ENCODE results near the gene DHCR7.

The DHCR7 gene

GRCh38 chr11:71472941-71473792 lies 25.0 kb upstream of the DHCR7 start:
- Mint-ChIP-seq H3K4me3 (no peak overlapping the region), H3K36me3 (peaks cover 55 to 70% of the 10 kb centered on the region in 2 donors), H3K9me3 (no peaks in the 10 kb centered on the region), H3K27ac (no peak overlapping the region), H3K27me3 (no peaks in the 10 kb centered on the region), H3K4me1 (peaks cover 10 to 11% of the 10 kb centered on the region in 2 donors)
- DNase-seq (no peak), ATAC-seq (replicated peaks) (no peak)

GRCh38 chr11:71472357-71472885 lies 24.2 kb upstream of the DHCR7 start:
- Mint-ChIP-seq H3K27ac (no peak overlapping the region), H3K36me3 (peaks cover 55 to 71% of the 10 kb centered on the region in 2 donors), H3K27me3 (no peaks in the 10 kb centered on the region), H3K9me3 (no peaks in the 10 kb centered on the region), H3K4me1 (peaks cover 10 to 11% of the 10 kb centered on the region in 2 donors), H3K4me3 (no peak overlapping the region)
- DNase-seq = no peak
- ATAC-seq (replicated peaks) = peak; percentile 42 to 43

DNA sequence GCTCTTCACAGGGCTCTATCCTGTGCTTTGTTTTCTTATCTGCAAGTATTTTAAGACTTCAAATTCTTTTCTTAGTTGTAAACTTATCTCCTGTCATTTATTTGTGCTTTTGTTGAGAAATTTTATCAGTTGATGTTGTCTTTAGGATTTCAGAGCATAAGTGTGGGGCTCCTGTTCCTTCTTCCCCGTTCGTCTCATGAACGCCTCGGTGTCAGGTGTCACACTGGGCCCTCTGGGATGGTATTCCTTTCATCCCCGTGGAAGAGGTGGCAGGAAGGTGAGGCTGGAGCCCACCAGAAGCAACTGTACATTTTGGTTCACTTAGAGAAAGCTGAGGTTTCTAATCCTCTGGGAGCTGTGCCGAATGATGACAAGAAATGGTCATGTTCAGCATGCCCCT lies 22.8 kb upstream of the DHCR7 start:
- Mint-ChIP-seq H3K4me1 (peaks cover 10 to 11% of the 10 kb centered on the region in 2 donors), H3K4me3 (no peak overlapping the region), H3K27ac (no peak overlapping the region), H3K9me3 (no peaks in the 10 kb centered on the region), H3K36me3 (peaks cover 58 to 73% of the 10 kb centered on the region in 2 donors), H3K27me3 (no peaks in the 10 kb centered on the region)
- ATAC-seq (replicated peaks) = no peak
- no peak for DNase-seq

GRCh38 chr11:71467164-71467563 lies 19.0 kb upstream of the DHCR7 start:
- Mint-ChIP-seq H3K36me3 (peaks cover 62 to 82% of the 10 kb centered on the region in 2 donors), H3K27me3 (no peaks in the 10 kb centered on the region), H3K4me1 (peaks cover 14 to 15% of the 10 kb centered on the region in 2 donors), H3K9me3 (no peaks in the 10 kb centered on the region), H3K27ac (no peak overlapping the region), H3K4me3 (no peak overlapping the region)
- no peak for ATAC-seq (replicated peaks)
- no peak for DNase-seq

DNA sequence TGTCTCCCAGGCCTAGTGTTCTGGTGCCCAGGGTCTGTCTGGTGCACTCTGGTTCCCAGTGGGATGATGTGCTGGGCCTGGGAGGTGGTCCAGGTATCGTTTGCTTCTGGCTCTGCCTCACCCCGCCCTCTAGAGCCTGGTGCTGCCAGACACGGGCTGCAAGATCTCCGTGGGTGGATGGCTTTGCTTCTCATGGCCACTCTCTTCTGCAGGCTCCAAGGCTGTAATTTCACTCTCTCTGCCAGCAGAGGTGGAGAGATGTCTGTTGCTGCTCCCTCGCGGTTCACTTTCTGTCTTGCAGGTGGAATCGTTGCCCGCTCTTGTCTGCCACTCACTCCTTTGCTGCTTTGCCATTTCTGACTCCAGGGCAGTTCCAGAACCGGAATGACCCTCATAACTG lies 18.2 kb upstream of the DHCR7 start:
- H3K4me1 Mint-ChIP-seq = peaks cover 12 to 14% of the 10 kb centered on the region in 2 donors
- H3K27me3 Mint-ChIP-seq = no peaks in the 10 kb centered on the region
- no peaks in the 10 kb centered on the region for H3K9me3 Mint-ChIP-seq
- peaks cover 62 to 85% of the 10 kb centered on the region in 2 donors for H3K36me3 Mint-ChIP-seq
- no peak overlapping the region for H3K27ac Mint-ChIP-seq
- no peak for ATAC-seq (replicated peaks)
- DNase-seq = no peak
- H3K4me3 Mint-ChIP-seq = no peak overlapping the region

DNA sequence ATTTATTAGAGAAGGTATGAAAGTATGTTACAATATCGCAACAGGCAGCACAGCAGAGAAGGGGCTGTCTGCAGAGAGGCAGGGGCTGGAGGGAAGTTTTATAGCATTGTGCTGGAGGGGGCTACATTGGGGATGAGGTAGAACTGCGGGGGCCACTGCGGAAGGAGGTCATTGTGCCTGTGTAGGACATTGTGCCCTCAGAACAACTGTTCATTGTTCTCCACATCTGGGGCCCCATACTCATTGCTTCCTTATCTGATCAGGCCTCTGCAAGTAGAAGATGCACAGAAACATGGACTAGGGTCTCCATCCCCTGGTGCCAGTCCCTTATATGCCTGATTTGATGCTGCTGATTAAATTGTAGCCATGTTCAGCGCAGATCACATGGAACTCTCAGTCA lies 16.9 kb upstream of the DHCR7 start:
- H3K4me1 Mint-ChIP-seq = peaks cover 12 to 16% of the 10 kb centered on the region in 2 donors
- H3K9me3 Mint-ChIP-seq = no peaks in the 10 kb centered on the region
- H3K4me3 Mint-ChIP-seq = no peak overlapping the region
- H3K27ac Mint-ChIP-seq = no peak overlapping the region
- peaks cover 68 to 95% of the 10 kb centered on the region in 2 donors for H3K36me3 Mint-ChIP-seq
- ATAC-seq (replicated peaks) = no peak
- H3K27me3 Mint-ChIP-seq = no peaks in the 10 kb centered on the region
- no peak for DNase-seq

DNA sequence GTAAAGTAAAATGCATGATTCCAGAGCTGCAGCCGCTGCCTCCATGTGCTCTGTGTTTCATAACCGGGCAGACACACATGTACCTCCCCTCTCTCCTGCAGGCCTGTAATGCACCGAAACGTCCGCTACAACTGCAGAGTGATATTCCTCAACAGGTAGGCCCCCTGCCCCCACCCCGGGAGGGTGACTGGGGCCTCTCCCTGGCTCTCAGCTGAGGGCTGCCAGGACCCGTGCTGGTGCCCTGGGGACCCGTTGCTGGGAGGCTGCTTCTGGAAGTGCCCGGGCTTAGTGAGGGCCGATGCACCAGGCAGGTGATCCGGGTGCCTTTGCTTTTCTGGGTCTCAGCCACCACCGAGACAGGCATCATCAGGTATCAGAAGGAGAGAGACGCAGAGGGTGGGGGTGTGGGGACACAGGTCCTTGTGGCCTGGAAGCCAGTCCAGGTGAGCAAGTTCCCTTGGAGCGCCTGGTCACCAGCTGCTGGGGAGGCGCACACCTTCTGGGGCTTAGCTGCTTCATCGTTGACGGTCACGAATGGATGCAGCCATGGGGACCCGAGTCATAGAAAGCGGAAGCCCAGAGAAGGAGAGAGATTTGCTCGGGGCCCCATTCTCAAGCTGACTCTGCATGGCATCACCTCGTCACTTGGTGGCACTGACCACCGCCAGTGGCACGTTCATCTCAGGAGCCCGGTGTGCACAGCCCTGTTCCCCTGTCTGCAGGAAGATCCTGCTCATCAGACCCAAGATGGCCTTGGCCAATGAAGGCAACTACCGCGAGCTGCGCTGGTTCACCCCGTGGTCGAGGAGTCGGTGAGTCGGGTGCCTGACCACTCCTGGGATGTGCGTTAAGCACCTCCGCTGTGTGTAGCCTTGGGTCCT lies 15.4 kb upstream of the DHCR7 start:
- H3K4me1 Mint-ChIP-seq = peaks cover 17 to 24% of the 10 kb centered on the region in 2 donors
- peak overlapping the region; percentile 38 for H3K27ac Mint-ChIP-seq
- H3K9me3 Mint-ChIP-seq = no peaks in the 10 kb centered on the region
- DNase-seq (no peak), ATAC-seq (replicated peaks) (no peak)
- no peaks in the 10 kb centered on the region for H3K27me3 Mint-ChIP-seq
- H3K36me3 Mint-ChIP-seq = peaks cover 70 to 90% of the 10 kb centered on the region in 2 donors
- no peak overlapping the region for H3K4me3 Mint-ChIP-seq

GRCh38 chr11:71462726-71463125 lies 14.5 kb upstream of the DHCR7 start:
- peaks cover 17 to 26% of the 10 kb centered on the region in 2 donors for H3K4me1 Mint-ChIP-seq
- no peak for ATAC-seq (replicated peaks)
- peak overlapping the region; percentile 1 for H3K27ac Mint-ChIP-seq
- H3K27me3 Mint-ChIP-seq = no peaks in the 10 kb centered on the region
- H3K36me3 Mint-ChIP-seq = peaks cover 69 to 89% of the 10 kb centered on the region in 2 donors
- H3K4me3 Mint-ChIP-seq = no peak overlapping the region
- H3K9me3 Mint-ChIP-seq = no peaks in the 10 kb centered on the region
- DNase-seq = no peak

DNA sequence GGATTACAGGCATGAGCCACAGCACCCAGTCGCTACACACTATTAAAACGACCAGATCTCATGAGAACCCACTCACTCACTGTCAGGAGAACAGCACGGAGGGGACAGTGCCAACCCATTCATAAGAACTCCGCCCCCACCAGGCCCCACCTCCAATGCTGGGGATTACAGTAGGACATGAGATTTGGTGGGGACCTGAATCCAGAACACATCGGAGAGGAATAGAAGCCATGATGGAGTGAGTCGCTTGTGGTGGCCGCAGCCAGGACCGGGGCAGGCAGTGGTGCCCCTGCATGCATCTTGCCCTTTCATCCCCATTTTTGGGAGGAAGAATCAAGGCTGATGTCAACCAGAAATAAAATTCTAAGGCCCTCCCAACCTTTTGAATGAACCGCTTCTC lies 13.5 kb upstream of the DHCR7 start:
- no peaks in the 10 kb centered on the region for H3K9me3 Mint-ChIP-seq
- H3K27ac Mint-ChIP-seq = no peak overlapping the region
- H3K4me3 Mint-ChIP-seq = no peak overlapping the region
- H3K36me3 Mint-ChIP-seq = peaks cover 62 to 89% of the 10 kb centered on the region in 2 donors
- peaks cover 17 to 28% of the 10 kb centered on the region in 2 donors for H3K4me1 Mint-ChIP-seq
- ATAC-seq (replicated peaks) (no peak), DNase-seq (no peak)
- no peaks in the 10 kb centered on the region for H3K27me3 Mint-ChIP-seq

- ATAC-seq (replicated peaks) (no peak), DNase-seq (no peak)
- Mint-ChIP-seq H3K9me3 (no peaks in the 10 kb centered on the region), H3K4me3 (no peak overlapping the region), H3K4me1 (peaks cover 21 to 30% of the 10 kb centered on the region in 2 donors), H3K27me3 (no peaks in the 10 kb centered on the region), H3K36me3 (peaks cover 63 to 87% of the 10 kb centered on the region in 2 donors), H3K27ac (no peak overlapping the region)
Observed at GRCh38 chr11:71459767-71460320, 11.7 kb upstream of the DHCR7 start.

DNA sequence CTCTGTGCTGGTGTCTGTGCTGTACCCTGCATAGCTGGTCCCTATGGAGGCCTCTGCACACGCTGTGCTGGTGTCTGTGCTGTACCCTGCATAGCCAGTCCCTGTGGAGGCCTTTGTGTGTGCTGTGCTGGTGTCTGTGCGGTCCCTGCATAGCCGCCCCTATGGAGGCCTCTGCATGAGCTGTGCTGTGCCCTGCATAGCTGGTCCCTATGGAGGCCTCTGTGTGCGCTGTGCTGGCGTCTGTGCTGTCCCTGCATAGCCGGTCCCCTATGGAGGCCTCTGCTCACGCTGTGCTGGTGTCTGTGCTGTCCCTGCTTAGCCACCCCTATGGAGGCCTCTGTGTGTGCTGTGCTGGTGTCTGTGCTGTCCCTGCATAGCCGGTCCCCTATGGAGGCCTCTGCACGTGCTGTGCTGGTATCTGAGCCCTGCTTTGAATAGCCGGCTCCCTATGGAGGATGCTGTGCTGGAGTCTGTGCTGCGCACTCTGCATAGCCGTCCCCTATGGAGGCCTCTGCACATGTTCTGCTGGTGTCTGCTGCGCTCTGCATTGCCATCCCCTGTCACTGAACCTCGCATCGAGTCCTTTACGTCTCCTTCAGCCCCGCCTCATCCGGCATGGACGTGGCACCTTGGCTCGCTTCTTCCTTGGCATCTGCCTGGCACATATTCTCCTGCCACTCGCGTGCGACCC lies 11.0 kb upstream of the DHCR7 start:
- peaks cover 23 to 28% of the 10 kb centered on the region in 2 donors for H3K4me1 Mint-ChIP-seq
- no peak overlapping the region for H3K4me3 Mint-ChIP-seq
- no peaks in the 10 kb centered on the region for H3K9me3 Mint-ChIP-seq
- ATAC-seq (replicated peaks) (no peak), DNase-seq (no peak)
- no peaks in the 10 kb centered on the region for H3K27me3 Mint-ChIP-seq
- H3K36me3 Mint-ChIP-seq = peaks cover 61 to 83% of the 10 kb centered on the region in 2 donors
- no peak overlapping the region for H3K27ac Mint-ChIP-seq

DNA sequence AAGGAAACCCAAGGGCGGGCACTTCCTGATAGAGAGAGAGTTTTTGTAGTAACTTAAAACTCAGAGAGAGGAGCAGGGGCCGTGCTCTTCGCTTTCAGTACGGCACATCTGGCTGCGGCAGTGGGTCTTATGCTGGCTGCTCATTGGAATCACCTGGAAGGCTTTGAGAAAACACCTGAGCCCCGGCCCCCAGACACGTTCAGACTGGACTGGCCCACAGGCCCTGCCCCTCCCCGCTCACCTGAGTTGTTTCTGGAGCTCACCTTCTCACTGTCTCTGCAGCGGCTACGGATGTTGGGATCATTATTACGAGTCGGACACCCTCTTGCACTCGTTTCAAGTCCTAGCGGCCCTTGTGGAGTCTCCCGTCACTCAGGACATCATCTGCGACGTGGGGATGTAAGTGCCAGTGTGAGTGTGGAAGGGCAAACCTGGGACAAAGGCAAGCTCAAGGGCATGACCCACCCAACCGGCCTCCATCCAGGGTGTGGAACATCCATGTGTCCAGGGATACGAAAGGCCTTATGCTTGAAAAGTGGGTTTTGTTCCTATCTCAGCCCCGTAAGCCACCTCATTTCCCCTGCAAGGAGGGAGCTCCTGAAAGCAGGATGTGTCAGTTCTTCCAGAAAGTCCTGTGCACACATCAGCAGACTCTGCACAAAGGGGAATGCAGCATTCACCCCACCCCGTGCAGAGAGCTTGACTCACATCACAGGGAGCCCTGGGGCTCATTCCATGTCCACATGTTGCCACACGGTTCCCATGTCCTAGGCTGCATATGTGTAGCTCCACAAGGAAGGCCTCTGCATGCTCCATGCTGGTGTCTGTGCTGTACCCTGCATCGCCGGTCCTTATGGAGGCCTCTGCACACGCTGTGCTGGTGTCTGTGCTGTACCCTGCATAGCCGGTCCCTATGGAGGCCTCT lies 10.2 kb upstream of the DHCR7 start:
- DNase-seq (no peak), ATAC-seq (replicated peaks) (no peak)
- Mint-ChIP-seq H3K4me1 (peaks cover 24 to 32% of the 10 kb centered on the region in 2 donors), H3K36me3 (peaks cover 54 to 79% of the 10 kb centered on the region in 2 donors), H3K27me3 (no peaks in the 10 kb centered on the region), H3K27ac (no peak overlapping the region), H3K4me3 (no peak overlapping the region), H3K9me3 (no peaks in the 10 kb centered on the region)

- DNase-seq = no peak
- Mint-ChIP-seq H3K9me3 (no peaks in the 10 kb centered on the region), H3K27ac (no peak overlapping the region), H3K27me3 (no peaks in the 10 kb centered on the region), H3K36me3 (peaks cover 46 to 68% of the 10 kb centered on the region in 2 donors), H3K4me3 (no peak overlapping the region), H3K4me1 (peaks cover 31 to 39% of the 10 kb centered on the region in 2 donors)
- no peak for ATAC-seq (replicated peaks)
Observed at GRCh38 chr11:71456831-71457230, 8.6 kb upstream of the DHCR7 start.

Data from stimulated activated naive B cell treated with anti-CD40 and anti-IgM and Interleukin-4, amounts not matched to agents 10 μg/mL and 1 μg/mL and 100 μg/mL, for 72 hours (primary cell).